GM12873 (cell line): ENCODE data around the gene CHST15.

Experiments
- CTCF ChIP-seq: IDR thresholded peaks from 2 replicates; pipeline ENCODE4 v1.5.1; 2012; ENCODE audit warnings: low read depth, mild to moderate bottlenecking, moderate library complexity, low read length, control low read depth; ENCODE audit not compliant: insufficient read depth; ENCODE audit errors: missing control alignments

Gene CHST15

DNA sequence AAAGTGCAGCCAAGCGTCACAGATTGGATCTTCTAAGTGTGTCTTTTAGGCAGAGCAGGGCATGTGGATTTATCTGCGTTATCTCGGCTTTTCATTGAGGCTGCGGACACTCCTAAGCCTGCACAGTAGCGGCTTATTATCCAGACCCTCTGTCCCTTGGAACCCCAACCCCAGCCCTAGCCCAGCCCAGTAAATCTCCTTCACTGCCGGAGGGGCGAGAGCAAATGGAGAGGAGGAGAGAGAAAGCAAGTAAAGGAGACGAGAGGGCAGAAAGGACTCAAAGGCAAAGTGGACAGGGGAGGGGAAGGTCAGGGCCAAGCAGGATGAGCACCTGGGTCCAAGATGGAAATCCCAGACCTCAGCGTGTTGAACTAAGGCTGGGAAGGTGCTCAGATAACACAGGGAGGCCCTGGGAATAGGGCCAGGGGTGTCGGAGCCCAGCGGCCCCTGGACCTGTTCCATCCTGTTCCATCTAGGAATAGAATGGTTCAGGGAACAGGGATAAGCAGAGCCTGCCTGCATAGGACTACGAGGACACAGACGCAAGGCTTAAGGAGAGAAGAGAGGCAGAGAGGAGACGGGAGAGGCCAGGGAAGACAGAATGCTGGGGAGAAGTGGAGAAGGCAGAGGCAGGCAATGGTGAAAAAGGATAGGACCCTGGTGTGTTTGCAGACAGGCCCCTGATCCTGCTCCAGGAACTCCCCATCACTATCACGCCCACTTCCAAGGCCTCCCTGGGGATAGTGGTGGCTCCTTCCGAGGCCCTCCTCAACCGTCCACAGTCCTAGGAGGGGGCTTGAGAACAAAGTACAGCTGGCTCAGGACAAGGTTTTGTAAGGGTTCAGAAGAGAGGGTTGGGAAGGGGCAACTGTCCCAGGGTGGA, 99.6 kb downstream of the CHST15 start:
- no peak for TF ChIP-seq CTCF

DNA sequence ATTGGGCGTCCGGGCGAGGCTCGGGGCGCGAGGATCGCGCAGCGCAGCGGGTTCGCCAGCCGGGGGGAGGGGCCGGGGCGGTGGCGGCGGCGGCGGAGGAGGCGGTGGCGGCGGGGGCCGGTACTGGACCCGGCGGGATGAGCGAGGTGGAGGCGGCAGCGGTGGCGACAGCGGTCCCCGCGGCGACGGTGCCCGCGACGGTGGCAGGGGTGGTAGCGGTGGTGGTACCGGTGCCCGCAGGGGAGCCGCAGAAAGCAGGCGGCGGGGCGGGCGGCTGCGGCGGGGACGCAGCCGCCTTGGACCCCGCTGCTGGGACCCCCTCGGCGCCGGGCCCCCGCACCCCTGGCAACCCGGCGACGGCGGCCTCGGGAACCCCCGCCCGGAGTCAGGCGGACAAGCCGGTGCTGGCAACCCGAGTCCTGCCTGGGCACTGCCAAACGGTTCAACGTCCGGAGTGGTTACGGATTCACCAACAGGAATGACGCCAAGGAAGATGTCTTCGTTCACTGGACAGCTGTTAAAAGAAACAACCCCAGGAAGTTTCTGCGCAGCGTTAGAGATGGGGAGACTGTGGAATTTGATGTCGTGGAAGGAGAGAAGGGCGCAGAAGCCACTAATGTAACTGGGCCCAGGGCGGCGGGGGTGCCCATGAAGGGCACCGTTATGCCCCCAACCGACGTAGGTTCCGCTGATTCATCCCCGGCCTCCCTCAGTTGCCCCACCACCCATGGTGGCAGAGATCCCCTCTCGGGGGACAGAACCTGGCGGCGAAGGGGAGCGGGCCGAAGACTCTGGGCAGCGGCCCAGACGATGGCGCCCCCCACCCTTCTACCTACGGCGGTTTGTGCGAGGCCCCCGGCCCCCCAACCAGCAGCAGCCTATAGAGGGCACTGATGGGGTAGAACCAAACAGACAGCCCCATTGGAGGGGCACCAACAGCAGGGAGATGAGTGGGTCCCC, 101.5 kb downstream of the CHST15 start:
- TF ChIP-seq CTCF: no peak

DNA sequence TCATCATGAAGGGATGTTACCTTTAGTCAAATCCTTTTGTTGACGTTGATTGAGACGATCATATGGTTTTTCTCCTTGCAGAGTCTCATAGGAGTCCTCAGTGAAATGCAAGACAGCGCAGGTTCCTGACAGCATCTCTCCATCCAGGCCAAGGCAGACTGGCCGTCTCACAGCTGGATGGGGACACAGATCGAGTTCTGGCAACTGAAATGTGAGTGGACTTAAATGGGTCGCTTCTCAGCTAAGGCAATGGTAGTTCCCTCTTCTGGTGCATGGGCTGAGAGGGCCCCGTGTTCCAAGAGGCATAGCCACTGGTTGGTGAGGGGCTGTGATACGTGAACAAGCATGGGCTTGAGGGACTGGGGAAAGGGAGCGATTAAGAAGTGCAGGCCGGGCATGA, 102.5 kb downstream of the CHST15 start:
- no peak for TF ChIP-seq CTCF

DNA sequence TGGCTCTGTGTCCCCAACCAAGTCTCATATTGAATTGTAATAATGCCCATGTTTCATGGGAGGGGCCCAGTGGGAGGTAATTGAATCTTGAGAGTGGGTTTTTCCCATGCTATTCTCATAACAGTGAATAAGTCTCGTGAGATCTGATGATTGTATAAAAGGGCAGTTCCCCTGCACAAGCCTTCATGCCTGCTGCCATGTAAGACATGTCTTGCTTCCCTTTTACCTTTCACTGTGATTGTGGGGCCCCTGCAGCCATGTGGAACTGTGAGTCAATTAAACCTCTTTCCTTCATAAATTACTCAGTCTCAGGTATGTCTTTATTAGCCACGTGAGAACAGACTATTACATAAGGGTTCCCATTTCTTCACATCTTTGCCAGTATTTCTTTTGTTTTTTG, 104.7 kb downstream of the CHST15 start:
- no peak for TF ChIP-seq CTCF

DNA sequence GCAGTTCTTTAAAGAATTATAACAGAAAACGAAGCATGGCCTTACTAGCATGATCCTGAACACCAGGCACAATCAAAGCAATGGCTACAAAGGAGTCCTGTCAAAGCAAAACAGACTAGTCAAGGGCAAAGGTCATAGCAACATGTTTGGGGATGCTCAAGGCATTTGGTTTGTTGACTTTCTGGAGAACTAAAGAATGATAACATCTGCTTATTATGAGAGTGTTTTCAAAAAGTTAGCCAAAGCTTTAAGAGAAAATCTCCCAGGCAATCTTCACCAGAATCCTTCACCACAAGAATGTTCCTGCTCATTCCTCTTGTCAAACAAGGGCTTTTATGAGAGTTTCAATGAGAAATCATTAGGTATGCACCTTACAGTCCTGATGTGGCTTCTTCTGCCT, 106.7 kb downstream of the CHST15 start:
- TF ChIP-seq CTCF: no peak

GRCh38 chr10:123974406-123974805, 119.0 kb downstream of the CHST15 start:
- TF ChIP-seq CTCF: no peak
